VCaP (cell line): ENCODE data around the gene DUOXA1.

Experiments used
- H3K27ac ChIP-seq: fragments of 450-650 bp; 2 replicates; pipeline ENCODE4 v1.5.1; 2017
- CTCF ChIP-seq: fragments of 450-650 bp; conservative IDR thresholded peaks from 2 replicates; pipeline ENCODE4 v1.5.1; 2017; ENCODE audit warnings: mild to moderate bottlenecking, moderate library complexity

DUOXA1 gene

GRCh38 chr15:45099549-45100165 is 30.0 kb downstream of the DUOXA1 start:
- no peak for TF ChIP-seq CTCF

GRCh38 chr15:45097466-45097865 is 32.2 kb downstream of the DUOXA1 start:
- no peak for TF ChIP-seq CTCF
- no peak overlapping the region for H3K27ac ChIP-seq

More at GRCh38 chr15:45099549-45100165, 30.0 kb downstream of the DUOXA1 start:
- H3K27ac ChIP-seq = no peak overlapping the region

- TF ChIP-seq CTCF = no peak
Observed at GRCh38 chr15:45095661-45096060, 34.0 kb downstream of the DUOXA1 start.

GRCh38 chr15:45094358-45094730 is 35.3 kb downstream of the DUOXA1 start:
- no peak for TF ChIP-seq CTCF
- H3K27ac ChIP-seq = no peak overlapping the region

More at GRCh38 chr15:45095661-45096060, 34.0 kb downstream of the DUOXA1 start:
- H3K27ac ChIP-seq = no peak overlapping the region

GRCh38 chr15:45093622-45094357 is 35.9 kb downstream of the DUOXA1 start:
- no peak for TF ChIP-seq CTCF
- H3K27ac ChIP-seq = no peak overlapping the region

GRCh38 chr15:45093013-45093412 is 36.7 kb downstream of the DUOXA1 start:
- H3K27ac ChIP-seq = no peak overlapping the region
- no peak for TF ChIP-seq CTCF

GRCh38 chr15:45091576-45091975 is 38.1 kb downstream of the DUOXA1 start:
- no peak for TF ChIP-seq CTCF
- H3K27ac ChIP-seq = no peak overlapping the region
